Fibroblast of the conjunctiva (primary cell): Measurements from ENCODE around the gene ARRB2.
"Not testable (repeated sequence)": the region's sequence is repeated elsewhere in the genome, so short reads cannot be mapped to it uniquely, and the experiment has no call there.

ENCODE experiments used
- DNase-seq: peaks from one replicate; pipeline ENCODE4 v3.0.0-alpha.2; 2010; ENCODE audit warnings: low read depth

Gene ARRB2

GRCh38 chr17:4701116-4701515 lies 9.3 kb upstream of the ARRB2 start:
- no peak for DNase-seq

- DNase-seq: no peak
These were observed 7.1 kb upstream of the ARRB2 start for GRCh38 chr17:4703330-4703691.

- not testable (repeated sequence) for DNase-seq
These were observed 5.9 kb upstream of the ARRB2 start for GRCh38 chr17:4704574-4704907.

- DNase-seq: no peak
These were observed 5.4 kb upstream of the ARRB2 start for GRCh38 chr17:4704991-4705390.

- DNase-seq: no peak
These were observed 4.3 kb upstream of the ARRB2 start for GRCh38 chr17:4706121-4706520.

- DNase-seq: no peak
These were observed 2.0 kb upstream of the ARRB2 start for GRCh38 chr17:4708436-4708835.

DNA sequence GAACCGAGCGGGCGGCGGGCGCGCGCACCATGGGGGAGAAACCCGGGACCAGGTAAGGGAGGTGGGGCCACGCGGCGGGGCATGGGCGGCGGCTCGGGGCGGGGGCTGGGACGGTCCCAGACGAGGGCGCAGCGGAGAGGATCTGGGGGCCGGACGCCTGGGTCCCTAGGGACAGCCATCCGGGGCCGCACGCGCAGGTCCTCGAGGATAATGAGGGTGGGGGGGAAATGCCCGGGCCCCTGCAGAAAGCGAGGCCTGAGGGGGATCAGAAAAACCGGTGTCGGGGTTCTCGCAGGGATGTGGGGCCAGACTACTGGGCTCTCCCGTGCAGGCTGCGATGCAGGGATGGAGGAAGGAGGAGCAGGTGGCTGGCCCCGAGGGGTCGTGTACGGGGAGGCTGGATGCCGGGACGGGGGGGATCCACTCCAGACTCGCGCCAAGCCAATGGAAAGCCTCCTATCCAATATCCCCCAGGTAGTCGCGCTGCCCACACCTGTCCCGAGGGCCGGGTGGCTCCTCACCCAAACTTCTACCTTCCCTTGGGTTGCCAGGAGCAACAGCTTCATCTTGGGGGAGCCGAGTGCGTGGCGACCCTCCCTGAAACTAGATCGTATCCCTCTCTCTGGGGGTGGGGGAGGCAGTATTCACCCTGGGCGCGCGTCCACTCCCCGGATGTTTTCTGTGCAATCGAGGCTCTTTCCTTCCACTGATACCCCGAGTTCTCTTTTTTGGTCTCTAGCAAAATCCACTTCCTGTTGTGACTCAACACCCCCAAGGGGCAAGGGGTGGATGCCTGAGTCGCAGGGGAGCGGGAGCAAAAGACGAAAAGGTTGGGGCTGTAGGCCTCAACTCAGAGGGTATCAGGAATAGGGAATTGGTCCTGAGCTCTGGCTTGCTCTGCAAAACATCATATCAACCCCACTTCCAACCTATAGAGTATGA lies 532 bp downstream of the ARRB2 start:
- DNase-seq: no peak

DNA sequence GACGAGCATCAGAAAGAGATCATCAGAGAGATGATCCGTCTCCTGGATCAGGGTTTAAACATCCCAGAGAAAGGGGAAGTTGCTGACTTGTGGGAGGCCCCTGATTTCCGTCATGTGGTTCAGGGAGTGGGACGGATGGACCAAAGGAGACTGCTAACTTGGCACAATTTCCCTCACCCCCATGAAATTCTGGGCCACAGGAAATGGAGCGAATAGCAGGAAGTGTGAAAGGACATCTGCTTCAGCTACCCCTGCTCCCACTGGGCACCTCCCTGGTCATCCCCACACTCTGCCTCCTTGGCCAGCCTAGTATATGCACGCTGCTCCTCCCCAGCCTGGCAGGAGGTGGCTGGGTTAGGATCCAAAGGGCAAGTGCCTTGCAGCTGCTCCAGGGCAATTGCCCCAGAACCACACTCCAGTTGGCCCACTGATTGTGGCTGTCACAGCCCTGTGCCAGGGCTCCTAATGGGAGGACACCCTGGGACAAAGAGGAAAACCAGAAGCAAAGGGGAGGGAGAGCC lies 1.3 kb downstream of the ARRB2 start:
- DNase-seq: no peak

DNA sequence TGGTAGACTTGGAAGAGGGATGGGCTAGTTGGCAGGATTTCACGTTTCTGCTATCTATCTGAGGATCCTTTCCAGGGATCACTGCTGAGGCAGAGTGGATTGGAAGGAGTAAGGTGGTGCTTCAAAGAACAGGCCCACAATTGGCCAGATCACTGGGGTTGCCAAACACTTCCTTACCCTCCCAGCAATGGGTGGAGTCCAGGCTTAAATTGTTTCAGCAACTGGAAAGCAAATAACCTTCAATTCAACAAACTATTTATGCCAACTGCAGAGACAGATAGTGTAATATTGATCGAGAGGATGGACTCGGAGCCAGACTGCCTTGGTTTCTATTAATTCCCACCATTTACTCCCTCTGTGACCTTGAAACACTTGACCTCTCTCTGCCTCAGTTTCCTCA lies 2.1 kb downstream of the ARRB2 start:
- no peak for DNase-seq

- not testable (repeated sequence) for DNase-seq
These were observed 4.1 kb downstream of the ARRB2 start for GRCh38 chr17:4714340-4715062.

- no peak for DNase-seq
These were observed 4.8 kb downstream of the ARRB2 start for GRCh38 chr17:4715063-4715744.

DNA sequence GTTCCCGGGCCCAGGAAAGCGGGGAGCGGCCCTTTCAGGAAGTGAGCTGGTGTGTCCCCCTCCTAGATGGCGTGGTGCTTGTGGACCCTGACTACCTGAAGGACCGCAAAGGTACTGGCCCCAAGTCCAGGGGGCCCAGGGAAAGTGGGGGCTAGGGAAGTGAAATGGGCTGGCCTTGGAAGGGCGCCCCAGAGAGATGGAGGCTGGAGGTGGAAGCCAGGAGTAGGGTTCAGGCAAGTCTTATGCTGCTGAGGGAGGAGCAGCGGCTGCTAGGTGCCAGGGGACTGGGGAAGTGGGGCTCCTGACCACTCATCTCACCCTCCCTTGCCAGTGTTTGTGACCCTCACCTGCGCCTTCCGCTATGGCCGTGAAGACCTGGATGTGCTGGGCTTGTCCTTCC lies 5.6 kb downstream of the ARRB2 start:
- no peak for DNase-seq

DNA sequence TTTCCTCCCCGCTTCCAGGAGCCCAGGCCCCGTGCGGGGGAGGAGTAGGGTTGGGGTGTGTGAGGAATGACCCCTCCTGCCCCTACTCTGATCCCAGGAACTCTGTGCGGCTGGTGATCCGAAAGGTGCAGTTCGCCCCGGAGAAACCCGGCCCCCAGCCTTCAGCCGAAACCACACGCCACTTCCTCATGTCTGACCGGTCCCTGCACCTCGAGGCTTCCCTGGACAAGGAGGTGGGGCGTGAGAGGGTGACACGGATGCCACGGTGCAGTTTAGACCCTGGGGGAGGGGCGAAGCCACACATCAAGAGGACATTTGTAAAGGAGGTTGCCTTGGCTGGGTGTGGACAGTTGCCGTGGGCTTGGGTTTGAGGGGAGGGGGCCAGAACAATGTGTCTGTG lies 7.4 kb downstream of the ARRB2 start:
- no peak for DNase-seq

DNA sequence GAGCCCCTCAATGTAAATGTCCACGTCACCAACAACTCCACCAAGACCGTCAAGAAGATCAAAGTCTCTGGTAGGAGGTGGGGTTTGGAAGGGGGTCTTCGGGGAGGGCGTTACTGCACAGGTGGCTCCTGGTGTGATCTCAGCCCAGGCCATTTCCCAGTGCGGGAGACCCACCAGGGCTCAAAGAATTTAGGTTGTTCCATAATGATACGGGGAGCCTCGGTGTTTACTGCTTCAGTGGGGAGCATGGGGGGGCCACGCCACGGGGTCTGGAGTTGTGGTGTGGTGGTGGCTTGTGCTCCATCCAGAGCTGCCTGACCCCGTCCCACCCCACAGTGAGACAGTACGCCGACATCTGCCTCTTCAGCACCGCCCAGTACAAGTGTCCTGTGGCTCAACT lies 7.8 kb downstream of the ARRB2 start:
- DNase-seq: no peak

DNA sequence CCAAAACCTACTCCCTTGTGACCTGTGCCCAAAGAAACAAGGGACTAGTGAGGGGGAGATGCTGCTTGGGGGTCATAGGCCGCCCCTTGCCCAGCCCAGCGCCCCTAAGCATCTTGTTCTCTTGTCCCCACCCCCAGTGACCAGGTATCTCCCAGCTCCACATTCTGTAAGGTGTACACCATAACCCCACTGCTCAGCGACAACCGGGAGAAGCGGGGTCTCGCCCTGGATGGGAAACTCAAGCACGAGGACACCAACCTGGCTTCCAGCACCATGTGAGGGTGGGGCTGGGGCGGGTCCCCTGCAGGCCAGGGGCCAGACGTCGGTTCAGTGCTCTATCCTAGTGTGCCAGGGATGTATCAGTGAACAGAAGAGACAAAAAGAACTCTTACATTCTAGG lies 8.7 kb downstream of the ARRB2 start:
- DNase-seq: no peak

DNA sequence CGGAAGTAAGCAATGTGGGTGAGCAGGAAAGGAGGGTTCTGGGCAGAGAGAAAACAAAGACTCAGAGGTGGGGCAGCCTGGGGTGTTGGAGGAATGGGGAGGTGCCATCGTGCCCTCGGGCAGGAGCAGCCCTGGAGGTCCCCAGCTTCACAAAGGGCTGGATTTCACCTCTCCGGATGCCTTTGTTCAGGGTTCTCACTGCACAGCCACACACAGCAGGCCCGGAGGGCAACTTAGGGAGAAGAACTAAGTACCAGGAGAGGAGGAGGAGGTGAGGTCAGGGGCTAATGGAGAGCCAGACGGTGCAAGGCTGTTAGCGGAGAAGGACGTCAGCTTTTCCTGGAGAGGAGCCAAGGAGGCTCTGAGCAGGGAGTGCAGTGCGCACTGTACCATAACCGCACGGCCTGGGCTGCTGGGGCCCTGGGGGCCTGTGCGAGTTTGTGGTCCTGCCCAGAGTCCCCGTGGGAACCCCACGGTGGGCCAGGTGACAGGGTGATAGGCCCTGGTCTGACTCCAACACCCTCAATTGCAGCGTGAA lies 9.3 kb downstream of the ARRB2 start:
- no peak for DNase-seq

DNA sequence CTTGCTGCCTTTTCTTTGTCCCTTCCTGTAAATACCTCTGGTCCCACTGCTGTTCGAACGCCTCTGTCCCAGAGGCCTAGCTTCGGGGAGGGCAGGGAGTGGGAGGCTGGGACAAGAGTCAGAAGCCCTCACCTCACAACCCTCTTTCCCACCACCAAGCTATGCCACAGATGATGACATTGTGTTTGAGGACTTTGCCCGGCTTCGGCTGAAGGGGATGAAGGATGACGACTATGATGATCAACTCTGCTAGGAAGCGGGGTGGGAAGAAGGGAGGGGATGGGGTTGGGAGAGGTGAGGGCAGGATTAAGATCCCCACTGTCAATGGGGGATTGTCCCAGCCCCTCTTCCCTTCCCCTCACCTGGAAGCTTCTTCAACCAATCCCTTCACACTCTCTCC lies 10.4 kb downstream of the ARRB2 start:
- DNase-seq: no peak

GRCh38 chr17:4721203-4722135 lies 11.0 kb downstream of the ARRB2 start:
- no peak for DNase-seq

DNA sequence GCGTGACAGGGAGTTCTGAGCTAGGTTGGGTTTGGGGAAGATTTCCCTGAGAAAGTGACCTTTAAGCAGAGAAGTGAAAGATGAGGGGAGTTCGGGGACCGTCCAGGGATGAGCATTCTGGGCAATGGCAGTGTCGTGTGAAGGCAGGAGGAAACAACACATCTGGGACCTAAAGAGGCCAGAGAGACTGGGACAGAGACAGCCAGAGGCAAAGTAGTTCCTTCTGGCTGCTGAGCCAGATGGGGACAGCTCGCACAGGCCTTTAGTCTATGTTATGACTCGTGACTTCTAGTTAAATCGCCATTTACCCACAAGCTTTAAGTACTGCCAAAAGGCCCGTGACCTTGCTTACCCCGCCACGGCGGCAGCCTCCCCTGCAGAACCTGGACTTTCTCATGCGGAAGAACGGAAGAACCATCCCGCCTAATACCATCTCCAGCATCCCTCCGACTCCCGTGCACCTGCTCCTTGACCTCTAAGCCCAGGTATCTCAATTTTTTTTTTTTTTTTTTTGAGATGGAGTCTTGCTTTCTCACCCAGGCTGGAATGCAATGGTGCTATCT lies 12.3 kb downstream of the ARRB2 start:
- no peak for DNase-seq

DNA sequence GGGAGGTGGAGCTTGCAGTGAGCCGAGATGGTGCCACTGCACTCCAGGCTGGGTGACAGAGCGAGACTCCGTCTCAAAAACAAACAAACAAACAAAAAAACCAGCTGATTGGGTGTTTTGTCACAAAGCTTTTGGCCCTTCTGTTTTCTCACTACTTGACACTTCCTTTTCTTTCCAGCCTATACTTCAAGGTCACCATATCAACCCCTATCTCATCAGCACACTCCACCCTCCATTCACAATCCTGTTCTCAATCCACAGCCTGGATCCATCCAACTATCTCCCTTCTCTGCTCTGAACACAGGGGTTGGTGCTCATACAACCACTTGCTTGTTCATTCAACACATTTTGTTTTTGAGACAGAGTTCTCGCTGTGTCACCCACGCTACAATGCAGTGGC lies 14.2 kb downstream of the ARRB2 start:
- no peak for DNase-seq
